ENCODE results near the gene MTURN. TPM values are rescaled to one million over a fixed set of nuclear protein-coding genes. Genes with fewer than 3 reads are reported as not detected.

Gene MTURN
- total and polyA plus RNA-seq, 2 donors (not counting 3 experiments of a cell fraction or from before 2014, with no cell fraction given): 4.9 to 6.6 TPM

DNA sequence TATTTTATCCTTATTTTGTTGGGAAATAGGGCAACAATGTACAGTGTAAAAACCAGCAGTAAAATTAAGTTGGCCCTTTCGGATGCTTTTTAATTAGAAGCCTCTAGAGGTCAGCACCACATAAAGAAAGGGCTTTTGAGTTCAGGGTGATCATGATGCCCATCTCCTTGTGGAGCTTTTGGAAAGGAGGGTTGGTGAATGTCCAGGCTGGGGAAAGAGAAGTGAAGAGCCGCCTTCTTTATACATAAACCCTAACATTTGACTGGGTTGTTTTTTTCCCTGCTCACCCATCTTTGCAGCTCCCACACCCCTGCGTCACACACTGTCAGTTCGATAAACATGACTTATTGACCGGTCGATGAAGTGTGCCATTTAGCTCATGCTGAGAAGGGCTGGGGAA lies 29.8 kb downstream of the MTURN start:
- no peak overlapping the region for H3K9ac ChIP-seq (replicated peaks; ENCODE audit: extremely low read depth, insufficient read depth, low read length)
- ChIA-PET POLR2A (no interaction called here), CTCF (interaction anchor here (0.6 to 3.0 kb wide), 26 partner anchors 9 to 576 kb away, joined by 3 to 46 read pairs (median 4); partner anchors contain the start of gene MTURN)
- H2AFZ ChIP-seq (ENCODE audit: low read depth, low read length): no peak overlapping the region
- DNase-seq (ENCODE audit: low read depth, low spot score) (peak; percentile 74), FAIRE-seq (peak; percentile 94)
- intact Hi-C loops (cut with micrococcal nuclease) (loop anchor here (1.0 to 5.0 kb wide), 5 partner anchors 112 to 400 kb away; partner anchors contain the start of gene ZNRF2), dilution Hi-C loops (cut with MboI; ENCODE audit: extremely low pct_ligation_motif_present, low sequenced_read_pairs) (no loop called here)
- no peak overlapping the region for H3K27ac ChIP-seq (ENCODE audit: insufficient read depth, low read depth, low read length)
- H3K27me3 ChIP-seq (ENCODE audit: control insufficient read depth in 2 of 2, insufficient read depth in 2 of 2, low read length in 2 of 2): peaks cover 0 to under 1% of the 10 kb centered on the region in 2 experiments
- no peaks in the 10 kb centered on the region for H3K9me1 ChIP-seq (replicated peaks; ENCODE audit: control insufficient read depth, extremely low read depth, insufficient read depth, low read length)
- H3K9me3 ChIP-seq (replicated peaks; ENCODE audit: control insufficient read depth, insufficient read depth, low read length): no peaks in the 10 kb centered on the region
- H3K4me2 ChIP-seq (ENCODE audit: insufficient read depth, low read length): peak overlapping the region; percentile 84
- TF ChIP-seq POLR2AphosphoS5 (IDR thresholded peaks at IDR 0.05; ENCODE audit: insufficient read depth, low read depth, low read length) (no peak), CTCF (IDR thresholded peaks at IDR 0.05; ENCODE audit: extremely low read depth in 1 of 2, insufficient read depth in 1 of 2, low read depth in 1 of 2, low read length in 2 of 2) (peak; percentile 37)
- H3K4me3 ChIP-seq (replicated peaks in 1 of 3; ENCODE audit: insufficient read depth in 1 of 3, low read depth in 1 of 3, low read length in 3 of 3): no peak overlapping the region
- H4K20me1 ChIP-seq (replicated peaks; ENCODE audit: control insufficient read depth, extremely low read depth, insufficient read depth, low read length): no peaks in the 10 kb centered on the region
- peaks cover 31% of the 10 kb centered on the region for H3K4me1 ChIP-seq (ENCODE audit: control insufficient read depth, extremely low read depth, insufficient read depth, low read length)
- H3K79me2 ChIP-seq (ENCODE audit: control insufficient read depth, insufficient read depth, low read length): no peaks in the 10 kb centered on the region
- H3K36me3 ChIP-seq (ENCODE audit: control insufficient read depth in 2 of 2, extremely low read depth in 1 of 2, insufficient read depth in 2 of 2, low read length in 2 of 2): no peaks in the 10 kb centered on the region
- no TSS peak for BruUV-seq (replicated peaks)

GRCh38 chr7:30165590-30165989 lies 30.8 kb downstream of the MTURN start:
- Histone ChIP-seq H4K20me1 (replicated peaks; ENCODE audit: control insufficient read depth, extremely low read depth, insufficient read depth, low read length) (no peaks in the 10 kb centered on the region), H3K4me1 (ENCODE audit: control insufficient read depth, extremely low read depth, insufficient read depth, low read length) (peaks cover 31% of the 10 kb centered on the region), H3K27ac (ENCODE audit: insufficient read depth, low read depth, low read length) (no peak overlapping the region), H3K9me3 (replicated peaks; ENCODE audit: control insufficient read depth, insufficient read depth, low read length) (no peaks in the 10 kb centered on the region), H3K4me2 (ENCODE audit: insufficient read depth, low read length) (no peak overlapping the region), H2AFZ (ENCODE audit: low read depth, low read length) (no peak overlapping the region), H3K36me3 (ENCODE audit: control insufficient read depth in 2 of 2, extremely low read depth in 1 of 2, insufficient read depth in 2 of 2, low read length in 2 of 2) (no peaks in the 10 kb centered on the region), H3K4me3 (replicated peaks in 1 of 3; ENCODE audit: insufficient read depth in 1 of 3, low read depth in 1 of 3, low read length in 3 of 3) (no peak overlapping the region), H3K27me3 (ENCODE audit: control insufficient read depth in 2 of 2, insufficient read depth in 2 of 2, low read length in 2 of 2) (peaks cover 0 to 2% of the 10 kb centered on the region in 2 experiments), H3K9ac (replicated peaks; ENCODE audit: extremely low read depth, insufficient read depth, low read length) (no peak overlapping the region), H3K79me2 (ENCODE audit: control insufficient read depth, insufficient read depth, low read length) (no peaks in the 10 kb centered on the region), H3K9me1 (replicated peaks; ENCODE audit: control insufficient read depth, extremely low read depth, insufficient read depth, low read length) (no peaks in the 10 kb centered on the region)
- intact Hi-C loops (cut with micrococcal nuclease) (loop anchor here (2.0 kb wide), 1 partner anchor 119 kb away; the partner anchor contains the start of gene ZNRF2), dilution Hi-C loops (cut with MboI; ENCODE audit: extremely low pct_ligation_motif_present, low sequenced_read_pairs) (no loop called here)
- ChIA-PET CTCF (no interaction called here), POLR2A (no interaction called here)
- no peak for FAIRE-seq
- TF ChIP-seq MYC (IDR thresholded peaks at IDR 0.05; ENCODE audit: low read depth, low read length): no peak
- TF ChIP-seq GATA2 (IDR thresholded peaks at IDR 0.05; ENCODE audit: insufficient read depth, insufficient read length, low read depth, low read length): no peak
- no peak for TF ChIP-seq FOS (IDR thresholded peaks at IDR 0.05; ENCODE audit: borderline replicate concordance, insufficient read depth, low read length)
- TF ChIP-seq POLR2A (IDR thresholded peaks at IDR 0.05; ENCODE audit: low read depth, low read length): no peak
- TF ChIP-seq POLR2AphosphoS5 (IDR thresholded peaks at IDR 0.05; ENCODE audit: insufficient read depth, low read depth, low read length): no peak
- no peak for TF ChIP-seq JUN (IDR thresholded peaks at IDR 0.05; ENCODE audit: borderline replicate concordance, insufficient read depth, insufficient read length, low read depth)
- no peak for TF ChIP-seq CTCF (IDR thresholded peaks at IDR 0.05; ENCODE audit: extremely low read depth in 1 of 2, insufficient read depth in 1 of 2, low read depth in 1 of 2, low read length in 2 of 2)
- no peak for TF ChIP-seq MAX (IDR thresholded peaks at IDR 0.05; ENCODE audit: insufficient read depth, insufficient read length)
- TF ChIP-seq EZH2 (IDR thresholded peaks at IDR 0.05; ENCODE audit: borderline replicate concordance, low read depth, low read length, severe bottlenecking): no peak
- DNase-seq (ENCODE audit: low read depth, low spot score): no peak
- BruUV-seq (replicated peaks): no TSS peak

All from endothelial cell of umbilical vein (primary cell).